Raji (cell line): Measurements from ENCODE around the gene HELLS.

Experiments
- POLR2A ChIP-seq: IDR thresholded peaks from 2 replicates; pipeline ENCODE4 v1.6.1; 2011; ENCODE audit warnings: low read depth, low read length, control low read depth; ENCODE audit not compliant: insufficient read depth

HELLS gene

GRCh38 chr10:94644352-94644751, 98.8 kb downstream of the HELLS start:
- no peak for TF ChIP-seq POLR2A

- no peak for TF ChIP-seq POLR2A
Observed at GRCh38 chr10:94645285-94645684, 99.7 kb downstream of the HELLS start.
